HepG2 (cell line): ENCODE data around the gene KIR3DL3. TPM values are rescaled to one million over a fixed set of nuclear protein-coding genes. Genes with fewer than 3 reads are reported as not detected.

Experiments used
- AKNA ChIP-seq: sonication (generic); formaldehyde crosslinking; IDR thresholded peaks from 2 replicates; pipeline ENCODE4 v1.4.0; 2020; ENCODE audit warnings: missing genetic modification reagents, borderline replicate concordance
- ATF7-NPFF ChIP-seq: sonication (generic); formaldehyde crosslinking; IDR thresholded peaks from 2 replicates; pipeline ENCODE4 v1.8.1; 2023; ENCODE audit warnings: mild to moderate bottlenecking, low read depth, missing genetic modification reagents, moderate library complexity
- BATF2 ChIP-seq: sonication (generic); formaldehyde crosslinking; IDR thresholded peaks from 2 replicates; pipeline ENCODE4 v1.8.0; 2022; ENCODE audit warnings: mild to moderate bottlenecking, missing genetic modification reagents, moderate library complexity
- CSRNP2 ChIP-seq: sonication (generic); formaldehyde crosslinking; conservative IDR thresholded peaks from 2 replicates; pipeline ENCODE4 v1.8.0; 2022; ENCODE audit warnings: low read depth, missing genetic modification reagents
- FOXP4 ChIP-seq: sonication (generic); formaldehyde crosslinking; IDR thresholded peaks from 2 replicates; pipeline ENCODE4 v1.4.0; 2020; ENCODE audit warnings: missing genetic modification reagents
- GATAD2A ChIP-seq: IDR thresholded peaks from 2 replicates; pipeline ENCODE4 v1.6.1; 2016
- GPBP1L1 ChIP-seq: sonication (generic); formaldehyde crosslinking; IDR thresholded peaks from 2 replicates; pipeline ENCODE4 v1.5.0; 2020; ENCODE audit warnings: mild to moderate bottlenecking, missing genetic modification reagents
- JDP2 ChIP-seq: sonication (generic); formaldehyde crosslinking; IDR thresholded peaks from 2 replicates; pipeline ENCODE4 v1.8.1; 2022; ENCODE audit warnings: missing genetic modification reagents, borderline replicate concordance
- KAT8 ChIP-seq: IDR thresholded peaks from 2 replicates; pipeline ENCODE4 v1.6.1; 2016; ENCODE audit warnings: missing genetic modification reagents, missing compliant biosample characterization
- KDM4B ChIP-seq: sonication (generic); formaldehyde crosslinking; IDR thresholded peaks from 2 replicates; pipeline ENCODE4 v1.4.0; 2020; ENCODE audit warnings: missing genetic modification reagents
- KLF16 ChIP-seq, 2 experiments: sonication (generic) in 1 of 2; formaldehyde crosslinking in 1 of 2; IDR thresholded peaks; 2 replicates each; pipeline versions ENCODE4 v1.6.1 to v1.8.0; 2016 to 2023; ENCODE audit warnings: missing genetic modification reagents in 2 of 2, missing compliant biosample characterization in 1 of 2
- MAF1 ChIP-seq: sonication (generic); formaldehyde crosslinking; IDR thresholded peaks from 2 replicates; pipeline ENCODE4 v1.5.0; 2020; ENCODE audit warnings: missing genetic modification reagents, borderline replicate concordance
- NFKBIZ ChIP-seq: IDR thresholded peaks from 2 replicates; pipeline ENCODE4 v1.6.1; 2018; ENCODE audit warnings: missing genetic modification reagents, missing compliant biosample characterization
- NR0B2 ChIP-seq: sonication (generic); formaldehyde crosslinking; IDR thresholded peaks from 2 replicates; pipeline ENCODE4 v1.4.0; 2020; ENCODE audit warnings: mild to moderate bottlenecking, missing genetic modification reagents
- POLR2AphosphoS5 ChIP-seq: IDR thresholded peaks from 2 replicates; pipeline ENCODE4 v1.6.1; 2012; ENCODE audit warnings: low read depth, low read length
- SMC3 ChIP-seq: IDR thresholded peaks from 2 replicates; pipeline ENCODE4 v1.6.1; 2011; ENCODE audit warnings: low read length, improper control_type of control experiment
- TSC22D2 ChIP-seq: sonication (generic); formaldehyde crosslinking; IDR thresholded peaks from 2 replicates; pipeline ENCODE4 v1.5.1; 2020; ENCODE audit warnings: missing genetic modification reagents, mild to moderate bottlenecking, borderline replicate concordance
- ZNF564 ChIP-seq: sonication (generic); formaldehyde crosslinking; IDR thresholded peaks from 2 replicates; pipeline ENCODE4 v1.8.1; 2023; ENCODE audit warnings: mild to moderate bottlenecking, missing genetic modification reagents
- ZNF672 ChIP-seq: sonication (generic); formaldehyde crosslinking; IDR thresholded peaks from 2 replicates; pipeline ENCODE4 v1.8.1; 2022; ENCODE audit warnings: missing genetic modification reagents
- polyA plus RNA-seq, 8 experiments: library from polyadenylated mRNA; depleted of rRNA in 3 of 8; stranded (reverse) in 7 of 8; unstranded in 1 of 8; fragments of >200 nt; fragmentation: Illumina TruSeq in 4 of 8; extraction: Trizol in 4 of 8; gene quantifications; 2 replicates each; pipeline versions ENCODE4 v1.2.1 to v1.2.3, GENCODE V29; 2011 to 2016; ENCODE audit warnings: low read depth in 4 of 8, missing spikeins in 1 of 8, mixed read lengths in 1 of 8; ENCODE audit not compliant: insufficient read depth in 1 of 8
- total RNA-seq, 5 experiments: library from RNA; depleted of rRNA; stranded (reverse); fragments of >200 nt; fragmentation: Illumina TruSeq; extraction: Trizol; gene quantifications; 2 replicates each; pipeline ENCODE4 v1.2.3, GENCODE V29; 2016; ENCODE audit warnings: low read depth in 1 of 5

Gene KIR3DL3
- total and polyA plus RNA-seq, 2 of the 13 experiments (the other 11 are each of a cell fraction or from before 2014, with no cell fraction given), result not detected

- TF ChIP-seq GPBP1L1 (CRISPR knock-in tag) (no peak), GATAD2A (CRISPR knock-in tag) (peak; percentile 18; the same call in 1 of the 2 replicates), NR0B2 (CRISPR knock-in tag) (no peak), ATF7-NPFF (CRISPR knock-in tag) (no peak), KLF16 (CRISPR knock-in tag; IDR thresholded peaks at IDR 0.05) (peak in 1 of 2 experiments; percentile 81; a peak in 1 of 4 replicates), KDM4B (CRISPR knock-in tag) (peak; percentile 86), ZNF672 (CRISPR knock-in tag) (no peak), AKNA (0 out of 2 replicates have a peak, but pooled peaks have one; percentile 32), JDP2 (CRISPR knock-in tag) (no peak; the same call in 1 of the 2 replicates), MAF1 (CRISPR knock-in tag) (peak; percentile 45; the same call in 1 of the 2 replicates), FOXP4 (CRISPR knock-in tag) (no peak), KAT8 (CRISPR knock-in tag) (0 out of 2 replicates have a peak, but pooled peaks have one; percentile 39), TSC22D2 (CRISPR knock-in tag) (peak; percentile 95; the same call in 1 of the 2 replicates), NFKBIZ (CRISPR knock-in tag) (0 out of 2 replicates have a peak, but pooled peaks have one; percentile 57), CSRNP2 (CRISPR knock-in tag) (no peak), ZNF564 (CRISPR knock-in tag) (no peak), POLR2AphosphoS5 (no peak), SMC3 (no peak), BATF2 (CRISPR knock-in tag) (no peak)
These were observed 39.7 kb upstream of the KIR3DL3 start (continued) for GRCh38 chr19:54684527-54684926.
